ENCODE results near the gene RPL15.
"Not testable (repeated sequence)": the region's sequence is repeated elsewhere in the genome, so short reads cannot be mapped to it uniquely, and the experiment has no call there.

- not testable (repeated sequence) for TF ChIP-seq EZH2 (IDR thresholded peaks at IDR 0.05; ENCODE audit: borderline replicate concordance, insufficient read depth, low read depth, low read length, poor library complexity, severe bottlenecking); CTCF (IDR thresholded peaks at IDR 0.05)
Measured at GRCh38 chr3:23870663-23871043, 46.3 kb upstream of the RPL15 start.
